GM19240 (cell line): Measurements from ENCODE around the gene SLC35F4.

ENCODE experiments used
- DNase-seq: peaks from one replicate; pipeline ENCODE4 v3.0.0; 2011; ENCODE audit warnings: low spot score; ENCODE audit not compliant: insufficient read length

The SLC35F4 gene

DNA sequence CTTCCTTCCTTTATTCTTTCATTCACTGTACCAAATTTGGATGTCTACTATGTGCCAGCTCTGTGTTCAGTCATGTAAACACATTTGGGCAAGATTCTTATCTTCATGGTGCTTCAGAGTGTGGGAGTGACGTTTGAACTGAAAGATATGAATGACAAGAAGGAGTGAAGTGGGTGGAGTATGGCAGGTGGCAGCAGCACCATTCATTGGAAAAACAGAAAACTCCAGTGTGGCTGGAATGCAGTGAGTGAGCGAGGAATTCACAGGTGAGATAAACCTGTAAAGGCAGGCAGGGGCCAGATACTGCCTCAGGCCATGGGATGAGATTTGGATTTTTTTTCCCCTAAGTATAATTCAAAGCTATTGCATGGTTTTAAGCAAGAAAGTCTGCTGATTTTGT is 231.6 kb downstream of the SLC35F4 start:
- no peak for DNase-seq

GRCh38 chr14:57632649-57633048 is 233.2 kb downstream of the SLC35F4 start:
- no peak for DNase-seq

GRCh38 chr14:57617510-57617909 is 248.4 kb downstream of the SLC35F4 start:
- no peak for DNase-seq

DNA sequence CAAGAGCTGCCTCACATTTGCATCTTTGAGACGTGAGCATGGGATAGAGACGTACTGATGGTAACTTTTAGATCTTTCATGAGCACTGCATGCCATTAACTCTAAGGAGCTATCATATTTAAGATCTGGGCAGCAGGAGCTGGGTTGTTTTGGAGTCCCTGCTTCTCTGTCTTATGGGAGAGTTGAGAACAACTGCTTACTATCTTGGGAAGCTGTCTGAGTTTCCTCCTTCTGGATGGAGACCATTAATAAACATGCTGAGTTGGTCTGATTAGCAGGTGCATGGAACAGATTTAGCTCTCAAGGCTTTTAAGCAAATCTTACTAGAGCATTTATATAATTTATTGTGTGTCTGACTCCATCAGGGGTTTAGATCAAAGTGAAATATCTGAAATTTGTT is 252.9 kb downstream of the SLC35F4 start:
- no peak for DNase-seq

DNA sequence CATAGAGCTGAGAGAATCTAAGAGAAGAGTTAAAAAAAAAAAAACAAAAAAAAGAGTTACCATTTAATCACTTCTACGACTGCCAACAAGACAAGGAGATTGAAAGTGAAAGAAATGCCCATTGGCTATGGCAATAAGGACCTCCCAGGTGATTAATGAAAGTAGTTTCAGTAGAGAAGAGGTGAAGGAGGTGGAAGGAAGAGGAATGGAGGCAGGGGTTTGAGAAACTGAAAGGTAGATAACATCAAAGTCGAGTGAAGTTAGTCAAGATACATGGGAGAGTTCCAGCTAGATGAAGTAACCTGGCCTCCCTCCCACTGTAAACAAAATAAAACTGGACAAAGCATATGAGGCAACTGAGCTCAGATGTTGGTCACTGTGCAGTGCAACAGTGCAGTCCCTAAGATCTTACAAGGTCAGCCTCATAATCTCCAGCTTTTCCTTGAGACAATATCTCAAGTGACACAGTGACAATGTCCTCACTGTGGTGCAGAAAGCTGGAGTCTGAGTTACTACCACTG is 254.3 kb downstream of the SLC35F4 start:
- no peak for DNase-seq

DNA sequence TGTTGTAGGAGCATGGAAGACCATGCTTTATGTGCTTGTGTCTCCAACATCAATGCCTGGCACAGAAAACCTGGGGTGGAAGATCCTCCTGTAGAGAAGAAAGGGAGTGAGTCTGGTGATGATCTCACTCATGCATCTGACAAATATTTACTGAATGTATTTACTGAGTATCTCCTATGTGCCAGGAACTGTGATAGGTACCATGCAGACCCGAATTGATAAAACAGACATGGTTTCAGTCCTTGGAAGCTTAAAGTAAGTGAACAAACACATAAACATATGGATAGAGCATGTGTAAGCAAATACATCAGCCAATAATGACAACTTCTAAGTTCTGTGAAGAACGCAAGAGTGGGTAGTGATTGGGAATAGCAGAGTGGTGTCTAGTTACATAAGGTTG is 255.3 kb downstream of the SLC35F4 start:
- no peak for DNase-seq

DNA sequence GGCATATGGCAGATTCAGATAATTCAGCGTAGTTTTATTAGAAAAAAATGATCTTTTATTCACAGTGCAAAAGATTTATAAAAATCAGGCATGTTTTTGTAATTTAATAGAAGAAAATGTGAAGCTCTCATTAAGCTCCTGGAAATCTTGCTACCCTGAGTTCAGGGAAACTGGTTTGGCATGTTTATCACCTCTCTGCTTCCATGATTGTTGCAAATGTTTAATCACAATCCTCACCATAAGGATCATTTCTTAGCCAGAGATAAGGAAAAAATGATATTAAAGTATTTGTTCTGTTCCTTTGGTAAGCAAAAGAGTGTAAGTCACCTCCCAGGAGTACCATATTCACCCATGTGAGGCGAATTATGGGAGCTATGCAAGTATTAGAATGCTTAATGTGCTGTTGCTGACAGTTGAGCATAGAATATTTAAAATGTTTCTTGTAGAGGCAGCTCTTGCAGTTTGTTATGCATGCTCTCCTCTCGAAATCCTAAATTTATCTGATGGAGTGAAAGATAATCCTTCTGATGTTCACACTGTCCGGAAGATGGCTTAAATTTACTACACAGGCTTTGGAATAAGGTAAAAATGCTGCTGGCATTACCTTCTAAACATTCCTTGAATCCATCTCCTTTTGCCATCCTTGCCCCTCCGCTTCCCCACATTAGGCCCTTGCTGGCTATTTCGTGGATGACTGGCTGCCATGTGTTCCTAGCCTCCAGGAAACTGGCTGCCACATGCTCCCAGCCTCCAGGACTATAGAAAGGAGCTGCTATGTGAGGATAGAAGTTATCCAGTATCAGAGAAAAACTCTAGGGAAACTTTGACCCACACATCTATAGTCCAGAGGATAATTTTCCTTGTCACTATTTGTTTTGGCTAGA is 256.5 kb downstream of the SLC35F4 start:
- DNase-seq, result no peak

- no peak for DNase-seq
Measured at GRCh38 chr14:57607086-57607485, 258.8 kb downstream of the SLC35F4 start.

DNA sequence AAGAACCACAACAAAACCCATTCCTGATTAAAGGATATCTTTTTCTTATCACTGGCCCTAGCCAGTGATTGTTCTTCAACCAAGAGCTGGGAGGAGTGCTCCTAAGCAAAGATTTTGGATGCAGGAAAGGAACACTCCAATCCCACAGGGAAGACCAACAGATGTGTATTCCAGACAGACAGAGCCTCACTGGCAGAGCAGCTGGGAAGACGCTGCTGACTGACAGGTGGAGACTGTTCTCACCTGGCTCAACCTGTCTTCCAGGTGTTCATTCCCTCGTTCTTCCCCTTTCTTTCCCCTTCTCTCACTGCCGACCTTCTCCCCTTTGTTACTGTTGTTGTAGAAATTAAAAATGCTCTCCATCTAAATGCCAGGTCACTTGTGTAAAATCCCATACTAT is 282.5 kb downstream of the SLC35F4 start:
- no peak for DNase-seq

DNA sequence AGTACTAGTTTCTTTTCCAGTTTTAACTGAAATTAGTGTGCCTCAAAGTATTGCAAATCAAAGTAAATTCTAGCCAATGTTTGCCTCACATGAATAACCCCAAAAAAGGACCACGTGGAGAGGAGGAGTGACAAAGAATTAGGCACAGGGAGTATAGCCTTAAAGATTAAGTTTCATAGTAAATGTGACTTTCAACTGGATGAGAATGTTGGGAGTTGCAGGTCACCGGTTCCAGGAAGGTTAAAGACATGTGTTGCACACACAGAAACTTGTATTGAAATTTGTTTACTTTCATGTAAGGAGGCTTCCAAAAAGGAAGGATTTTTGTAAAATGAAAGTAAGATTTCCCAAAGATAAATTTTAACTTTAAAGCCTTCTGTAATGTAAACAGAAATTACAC is 283.1 kb downstream of the SLC35F4 start:
- DNase-seq, result no peak

GRCh38 chr14:57578801-57579200 is 287.1 kb downstream of the SLC35F4 start:
- DNase-seq, result no peak

DNA sequence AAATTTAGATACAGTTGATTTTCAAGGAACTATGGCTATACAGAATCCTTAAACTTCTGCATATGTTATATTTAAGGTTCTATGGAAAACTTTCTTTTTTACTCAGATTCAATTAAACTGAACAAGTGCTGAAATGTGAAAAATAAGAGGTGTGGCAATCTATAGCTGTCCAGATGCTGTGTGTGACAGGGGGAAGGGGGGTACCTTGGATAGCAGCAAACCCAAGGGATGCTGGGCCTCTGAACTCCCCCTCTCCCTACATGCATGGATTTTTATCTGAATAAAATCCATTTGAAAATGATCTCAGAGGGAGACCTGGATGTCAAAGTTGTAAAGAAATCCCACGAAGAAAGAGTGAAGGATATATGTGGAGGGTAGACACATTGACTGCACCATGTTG is 289.4 kb downstream of the SLC35F4 start:
- no peak for DNase-seq

- DNase-seq, result no peak
Measured at GRCh38 chr14:57575482-57575881, 290.4 kb downstream of the SLC35F4 start.

- DNase-seq, result no peak
Measured at GRCh38 chr14:57574617-57575288, 291.1 kb downstream of the SLC35F4 start.

DNA sequence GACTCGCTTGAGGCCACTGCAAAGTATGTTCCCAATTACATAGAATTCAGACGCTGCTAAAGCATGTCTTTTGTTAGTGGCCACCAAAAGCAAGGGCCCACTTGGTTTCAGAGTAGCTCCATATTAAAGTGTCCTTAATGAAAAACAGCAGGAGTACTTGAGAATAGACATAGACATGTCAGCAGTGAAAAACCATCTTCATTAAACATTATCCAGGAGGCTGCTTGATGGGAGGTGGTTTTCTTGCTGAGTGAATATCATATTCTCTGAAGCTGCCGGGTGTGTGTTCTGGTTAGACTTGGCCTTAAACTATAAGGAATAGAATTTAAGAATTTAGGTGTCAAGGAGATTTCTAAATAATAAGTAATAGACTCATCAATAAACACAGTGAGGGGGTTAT is 292.7 kb downstream of the SLC35F4 start:
- no peak for DNase-seq

DNA sequence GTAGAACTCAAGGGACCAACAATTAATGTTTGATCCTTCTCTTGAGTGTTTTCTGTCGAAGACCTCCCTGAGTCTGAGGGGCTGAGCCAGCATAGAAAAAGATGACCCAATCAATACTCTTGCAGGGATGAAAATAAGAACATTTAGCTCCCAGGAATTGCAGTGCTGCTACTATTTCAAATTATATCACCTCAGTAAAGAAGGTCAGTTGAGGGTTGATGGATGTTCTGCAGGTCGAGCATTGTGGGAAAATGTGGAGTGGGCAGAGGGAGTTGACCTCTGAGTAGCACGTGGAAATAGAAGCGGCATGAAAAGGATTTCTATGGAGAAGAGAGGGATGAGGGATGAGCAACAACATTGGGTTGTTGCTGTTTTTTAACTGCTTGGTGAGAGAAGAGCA is 297.3 kb downstream of the SLC35F4 start:
- DNase-seq, result no peak

DNA sequence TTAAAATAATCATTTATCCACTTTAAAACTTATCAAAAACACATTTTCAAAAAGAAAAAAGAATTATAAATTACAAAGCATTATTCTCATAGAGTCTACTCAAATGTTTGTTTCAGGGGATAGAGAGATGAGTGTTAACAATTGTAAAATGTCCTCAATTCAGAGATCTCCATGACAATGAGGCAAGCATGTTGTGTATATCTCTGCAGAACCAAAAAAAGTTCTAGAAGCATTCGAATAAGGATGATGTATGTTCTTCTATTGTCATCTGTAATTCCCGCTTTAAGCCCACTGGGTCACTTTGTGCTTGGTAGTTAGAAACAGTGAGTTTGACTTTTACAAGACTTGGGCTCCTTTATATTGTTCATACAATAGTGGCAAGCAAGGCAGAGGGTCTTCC is 298.7 kb downstream of the SLC35F4 start:
- no peak for DNase-seq

GRCh38 chr14:57560681-57561080 is 305.2 kb downstream of the SLC35F4 start:
- no peak for DNase-seq

GRCh38 chr14:57559576-57559975 is 306.3 kb downstream of the SLC35F4 start:
- no peak for DNase-seq

DNA sequence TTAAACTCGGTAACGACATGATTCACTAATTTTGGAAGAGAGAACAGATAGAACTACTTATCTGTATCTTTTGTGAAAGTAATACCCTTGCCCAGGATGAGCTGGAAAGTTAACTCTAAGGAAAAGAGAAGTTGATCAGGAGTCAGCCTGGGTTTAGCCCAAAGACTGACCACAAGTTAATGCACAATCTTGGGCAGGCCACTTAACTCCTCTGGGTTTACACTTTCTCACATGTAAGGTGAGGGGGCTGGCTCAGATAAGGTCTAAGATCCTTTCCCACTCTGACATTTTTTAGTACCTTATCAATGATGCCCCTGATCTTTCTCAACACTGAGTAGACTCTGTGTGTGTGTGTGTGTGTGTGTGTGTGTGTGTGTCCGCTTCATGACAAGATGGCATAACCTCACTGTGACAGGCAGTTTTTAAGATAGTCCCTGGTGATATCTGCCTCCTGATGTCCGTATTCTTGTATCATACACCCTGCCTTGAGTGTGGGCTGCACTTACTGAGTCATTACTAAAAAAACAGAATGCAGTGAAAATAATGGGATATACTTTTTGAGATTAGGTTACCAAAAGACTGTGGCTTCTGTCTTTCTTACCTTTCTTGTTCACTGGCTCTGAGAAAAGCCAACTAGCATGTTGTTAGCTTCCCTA is 316.0 kb downstream of the SLC35F4 start:
- DNase-seq, result no peak

DNA sequence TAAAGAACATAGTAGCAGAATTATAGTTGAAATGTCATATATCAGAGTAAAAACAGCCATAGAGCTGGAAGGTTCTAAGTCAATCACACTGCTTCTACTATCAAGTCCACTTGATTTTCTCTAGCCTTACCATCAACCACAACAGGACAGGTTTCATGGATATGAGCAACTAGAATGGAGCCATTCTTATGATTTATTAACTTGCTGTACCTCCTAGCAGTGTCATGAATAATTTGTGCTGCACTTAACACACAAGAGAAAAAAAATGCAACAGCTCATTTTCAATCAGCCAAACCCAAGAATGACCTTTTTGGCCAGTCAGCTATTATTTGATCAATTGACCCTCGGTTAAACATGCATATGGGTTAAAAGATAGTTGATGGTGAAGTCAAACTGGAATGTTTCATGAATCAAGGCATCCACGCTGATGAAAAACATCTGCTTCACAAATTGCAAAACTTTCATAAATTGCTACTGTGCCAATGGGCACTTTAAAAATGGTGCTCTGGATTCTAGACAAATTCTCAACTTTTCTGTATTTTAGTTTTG is 316.8 kb downstream of the SLC35F4 start:
- no peak for DNase-seq

- no peak for DNase-seq
Measured at GRCh38 chr14:57547131-57547530, 318.8 kb downstream of the SLC35F4 start.
